GM23248 (cell line): ENCODE results near the gene BCR.
"Not testable (repeated sequence)": the region's sequence is repeated elsewhere in the genome, so short reads cannot be mapped to it uniquely, and the experiment has no call there.

Experiments used
- EZH2 ChIP-seq: fragments of 200-600 bp; sonication (generic); IDR thresholded peaks from 2 replicates; pipeline ENCODE4 v1.6.1; 2018; ENCODE audit warnings: antibody characterized with exemption, mild to moderate bottlenecking; ENCODE audit not compliant: insufficient read depth, poor library complexity, severe bottlenecking
- EZH2phosphoT487 ChIP-seq: fragments of 200-600 bp; sonication (generic); IDR thresholded peaks from 2 replicates; pipeline ENCODE4 v1.6.1; 2018; ENCODE audit warnings: antibody characterized with exemption, moderate library complexity, mild to moderate bottlenecking, low read depth; ENCODE audit not compliant: insufficient read depth

DNA sequence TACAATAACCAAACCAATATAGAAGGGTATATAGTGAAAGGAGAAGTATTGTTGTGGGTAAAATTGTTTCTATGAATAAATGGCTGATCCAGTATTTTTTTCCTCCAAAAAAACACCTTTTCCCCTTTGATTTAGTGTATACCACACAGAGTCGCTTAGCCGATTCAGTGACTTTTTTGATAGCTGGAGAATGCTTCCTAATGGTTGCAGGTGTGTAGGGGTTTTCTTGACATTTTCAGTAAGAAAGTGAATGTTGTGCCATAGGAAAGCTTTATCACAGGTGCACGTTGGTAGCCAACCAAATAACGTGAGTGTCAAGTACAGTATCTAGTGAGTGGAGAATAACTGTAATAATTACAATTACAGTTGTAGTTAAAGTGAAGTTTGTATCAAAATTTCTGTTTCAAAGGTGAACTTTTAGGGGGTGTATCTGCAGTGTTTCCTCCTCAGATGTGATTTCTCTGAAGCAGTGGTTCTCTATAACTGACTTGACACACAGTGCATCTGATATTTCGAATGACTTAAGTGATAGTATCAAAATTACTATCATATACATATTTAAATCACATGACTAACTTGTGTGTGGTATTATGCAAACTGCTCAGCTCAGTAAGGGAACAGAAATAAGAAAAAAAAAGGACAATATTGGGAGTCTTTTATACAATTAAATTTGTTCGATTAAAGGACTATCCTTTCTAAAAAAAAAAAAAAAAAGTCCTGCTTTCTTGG, 143.8 kb downstream of the BCR start:
- TF ChIP-seq EZH2, EZH2phosphoT487: not testable (repeated sequence)
